ENCODE data around the gene UGT1A9. TPM values are rescaled to one million over a fixed set of nuclear protein-coding genes. Genes with fewer than 3 reads are reported as not detected.
A peak's percentile ranks its signal among the peaks of the same experiment; 100 is the strongest.
"Not testable (repeated sequence)": the region's sequence is repeated elsewhere in the genome, so short reads cannot be mapped to it uniquely, and the experiment has no call there.

Gene UGT1A9
- total RNA-seq, 1 donor from 2014 or later, result not detected

GRCh38 chr2:233700028-233700635 is 28.4 kb downstream of the UGT1A9 start:
- Histone ChIP-seq H3K4me3 (no peak overlapping the region), H3K27me3 (no peaks in the 10 kb centered on the region), H3K36me3 (no peaks in the 10 kb centered on the region), H4K20me1 (ENCODE audit: low read depth) (no peaks in the 10 kb centered on the region), H3K4me1 (peaks cover 18% of the 10 kb centered on the region), H3F3A (ENCODE audit: low read depth) (peaks cover 15% of the 10 kb centered on the region), H3K27ac (peak overlapping the region; percentile 45), H3K9me3 (ENCODE audit: low read depth) (no peaks in the 10 kb centered on the region), H2AFZ (replicated peaks) (no peak overlapping the region), H3K79me2 (ENCODE audit: low read depth) (no peaks in the 10 kb centered on the region), H3K4me2 (peak overlapping the region; percentile 58), H3K9ac (no peak overlapping the region)
- Mint-ChIP-seq H3K27ac (peak overlapping the region; percentile 24), H3K4me1 (peaks cover 17% of the 10 kb centered on the region), H3K9me3 (peaks cover 8% of the 10 kb centered on the region), H3K36me3 (no peaks in the 10 kb centered on the region), H3K27me3 (ENCODE audit: insufficient read depth, low read depth) (peaks cover 3% of the 10 kb centered on the region), H3K4me3 (no peak overlapping the region)
- DNase-seq (ENCODE audit: low spot score), result peak; percentile 85
- TF ChIP-seq EZH2 (IDR thresholded peaks at IDR 0.05) (no peak), EZH2phosphoT487 (IDR thresholded peaks at IDR 0.05) (no peak)
- TF ChIP-seq, protein P1, sequence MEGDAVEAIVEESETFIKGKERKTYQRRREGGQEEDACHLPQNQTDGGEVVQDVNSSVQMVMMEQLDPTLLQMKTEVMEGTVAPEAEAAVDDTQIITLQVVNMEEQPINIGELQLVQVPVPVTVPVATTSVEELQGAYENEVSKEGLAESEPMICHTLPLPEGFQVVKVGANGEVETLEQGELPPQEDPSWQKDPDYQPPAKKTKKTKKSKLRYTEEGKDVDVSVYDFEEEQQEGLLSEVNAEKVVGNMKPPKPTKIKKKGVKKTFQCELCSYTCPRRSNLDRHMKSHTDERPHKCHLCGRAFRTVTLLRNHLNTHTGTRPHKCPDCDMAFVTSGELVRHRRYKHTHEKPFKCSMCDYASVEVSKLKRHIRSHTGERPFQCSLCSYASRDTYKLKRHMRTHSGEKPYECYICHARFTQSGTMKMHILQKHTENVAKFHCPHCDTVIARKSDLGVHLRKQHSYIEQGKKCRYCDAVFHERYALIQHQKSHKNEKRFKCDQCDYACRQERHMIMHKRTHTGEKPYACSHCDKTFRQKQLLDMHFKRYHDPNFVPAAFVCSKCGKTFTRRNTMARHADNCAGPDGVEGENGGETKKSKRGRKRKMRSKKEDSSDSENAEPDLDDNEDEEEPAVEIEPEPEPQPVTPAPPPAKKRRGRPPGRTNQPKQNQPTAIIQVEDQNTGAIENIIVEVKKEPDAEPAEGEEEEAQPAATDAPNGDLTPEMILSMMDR (IDR thresholded peaks at IDR 0.05), result no peak

GRCh38 chr2:233700842-233701241 is 29.1 kb downstream of the UGT1A9 start:
- H3K4me1 Mint-ChIP-seq, result peaks cover 17% of the 10 kb centered on the region
- H3K4me3 Mint-ChIP-seq; H3K9me3 ChIP-seq (ENCODE audit: low read depth); H3K4me3 ChIP-seq; H3K36me3 ChIP-seq; H3K27me3 ChIP-seq; H3K4me2 ChIP-seq; H3K9me3 Mint-ChIP-seq; H3K79me2 ChIP-seq (ENCODE audit: low read depth); H3K36me3 Mint-ChIP-seq; H4K20me1 ChIP-seq (ENCODE audit: low read depth); H3K27ac Mint-ChIP-seq; H3K27me3 Mint-ChIP-seq (ENCODE audit: insufficient read depth, low read depth); H2AFZ ChIP-seq (replicated peaks); H3K27ac ChIP-seq; H3K9ac ChIP-seq; DNase-seq (ENCODE audit: low spot score): not testable (repeated sequence)
- Histone ChIP-seq H3F3A (ENCODE audit: low read depth) (peaks cover 15% of the 10 kb centered on the region), H3K4me1 (peaks cover 18% of the 10 kb centered on the region)

DNA sequence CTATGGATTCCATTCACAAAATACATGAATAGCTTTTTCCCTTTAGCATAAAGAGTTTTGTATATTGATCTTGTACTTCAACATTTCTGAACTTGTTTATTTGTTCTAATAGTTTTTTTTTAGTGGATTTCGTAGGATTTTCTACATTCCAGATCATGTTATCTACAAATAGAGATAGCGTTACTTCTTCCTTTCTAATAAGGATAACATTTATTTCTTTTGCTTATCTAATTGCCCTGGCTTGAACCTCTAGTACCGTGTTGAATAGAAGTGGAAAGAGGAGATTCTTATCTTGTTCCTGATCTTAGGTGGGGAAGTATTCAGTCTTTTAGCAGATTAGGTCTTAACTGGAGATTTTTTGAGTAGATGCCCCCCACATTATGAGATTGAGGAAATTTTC is 30.5 kb downstream of the UGT1A9 start:
- no peak for DNase-seq (ENCODE audit: low spot score)
- Histone ChIP-seq H3K9ac (no peak overlapping the region), H3K36me3 (no peaks in the 10 kb centered on the region), H3K4me1 (peaks cover 18% of the 10 kb centered on the region), H3K4me2 (no peak overlapping the region), H3K27ac (no peak overlapping the region), H3K4me3 (no peak overlapping the region), H3K9me3 (ENCODE audit: low read depth) (no peaks in the 10 kb centered on the region), H2AFZ (replicated peaks) (no peak overlapping the region), H3F3A (ENCODE audit: low read depth) (peaks cover 15% of the 10 kb centered on the region), H3K27me3 (no peaks in the 10 kb centered on the region), H4K20me1 (ENCODE audit: low read depth) (no peaks in the 10 kb centered on the region), H3K79me2 (ENCODE audit: low read depth) (no peaks in the 10 kb centered on the region)
- Mint-ChIP-seq H3K4me1 (peaks cover 17% of the 10 kb centered on the region), H3K36me3 (no peaks in the 10 kb centered on the region), H3K27me3 (ENCODE audit: insufficient read depth, low read depth) (peaks cover 3% of the 10 kb centered on the region), H3K9me3 (peaks cover 8% of the 10 kb centered on the region), H3K27ac (no peak overlapping the region), H3K4me3 (no peak overlapping the region)
- TF ChIP-seq, protein P1 (IDR thresholded peaks at IDR 0.05), result no peak
- no peak for TF ChIP-seq EZH2 (IDR thresholded peaks at IDR 0.05)
- no peak for TF ChIP-seq EZH2phosphoT487 (IDR thresholded peaks at IDR 0.05)

DNA sequence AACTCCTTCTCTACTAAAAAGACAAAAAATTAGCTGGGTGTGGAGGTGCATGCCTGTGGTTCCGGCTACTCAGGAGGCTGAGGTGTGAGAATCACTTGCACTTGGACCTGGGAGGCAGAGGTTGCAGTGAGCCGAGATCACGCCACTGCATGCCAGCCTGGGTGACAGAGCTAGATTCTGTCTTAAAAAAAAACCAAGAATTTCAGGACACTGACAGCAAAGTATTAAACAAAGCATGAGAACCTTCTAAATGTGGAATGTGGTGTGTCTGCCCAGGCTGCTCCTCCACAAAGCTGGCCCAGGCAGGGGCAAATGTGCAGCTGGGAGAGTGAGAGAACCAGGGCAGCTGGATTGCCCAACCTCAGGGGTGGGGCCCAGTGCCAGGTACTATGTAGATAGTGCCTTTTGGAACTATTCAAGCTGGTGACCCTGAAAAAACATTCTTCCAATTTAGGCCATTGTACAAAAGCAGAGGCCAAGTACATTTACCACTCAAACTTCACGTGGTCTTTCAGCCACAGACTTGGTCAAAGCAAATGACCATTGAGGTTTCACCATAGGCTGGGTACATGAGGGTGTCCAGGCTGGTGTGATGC is 34.3 kb downstream of the UGT1A9 start:
- Histone ChIP-seq H3K9me3 (ENCODE audit: low read depth) (no peaks in the 10 kb centered on the region), H3K4me3 (no peak overlapping the region), H3K27ac (no peak overlapping the region), H3K4me1 (no peaks in the 10 kb centered on the region), H3K79me2 (ENCODE audit: low read depth) (no peaks in the 10 kb centered on the region), H3K9ac (no peak overlapping the region), H2AFZ (replicated peaks) (no peak overlapping the region), H4K20me1 (ENCODE audit: low read depth) (no peaks in the 10 kb centered on the region), H3K27me3 (no peaks in the 10 kb centered on the region), H3K36me3 (no peaks in the 10 kb centered on the region), H3K4me2 (no peak overlapping the region), H3F3A (ENCODE audit: low read depth) (no peaks in the 10 kb centered on the region)
- no peak for DNase-seq (ENCODE audit: low spot score)
- Mint-ChIP-seq H3K4me3 (no peak overlapping the region), H3K9me3 (peaks cover 6% of the 10 kb centered on the region), H3K27ac (no peak overlapping the region), H3K27me3 (ENCODE audit: insufficient read depth, low read depth) (peaks cover 3% of the 10 kb centered on the region), H3K4me1 (no peaks in the 10 kb centered on the region), H3K36me3 (no peaks in the 10 kb centered on the region)
- TF ChIP-seq EZH2phosphoT487 (IDR thresholded peaks at IDR 0.05) (no peak), EZH2 (IDR thresholded peaks at IDR 0.05) (no peak)
- TF ChIP-seq, protein P1 (IDR thresholded peaks at IDR 0.05), result no peak
